Suppressor macrophage (primary cell): ENCODE measurements around the gene SPDL1.

Experiments used
- DNase-seq, 4 experiments: peaks; one replicate each; pipeline ENCODE4 v3.0.0-alpha.2; 2020 to 2022

Gene SPDL1

GRCh38 chr5:169631360-169631759, 47.8 kb downstream of the SPDL1 start:
- no peak for DNase-seq

GRCh38 chr5:169632946-169633345, 49.4 kb downstream of the SPDL1 start:
- no peak for DNase-seq

DNA sequence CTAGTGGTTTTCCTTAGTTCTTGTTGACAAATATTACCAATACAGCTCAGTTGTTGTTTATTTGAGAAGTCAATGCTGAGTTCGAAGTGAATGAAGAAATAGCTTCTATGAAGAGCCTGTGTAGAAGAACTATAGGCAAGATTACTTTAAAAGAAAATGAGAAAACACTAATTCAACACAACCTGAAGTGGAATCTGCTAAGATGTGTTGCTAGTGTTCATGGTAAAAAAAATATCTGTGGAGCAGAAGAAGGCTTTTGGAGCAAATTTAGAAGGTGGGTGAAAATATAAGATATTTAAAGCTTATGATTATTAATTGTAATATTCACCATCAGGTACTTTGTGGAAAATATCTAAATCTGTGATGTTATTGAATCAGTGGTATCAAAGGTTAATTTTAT, 51.0 kb downstream of the SPDL1 start:
- no peak for DNase-seq

DNA sequence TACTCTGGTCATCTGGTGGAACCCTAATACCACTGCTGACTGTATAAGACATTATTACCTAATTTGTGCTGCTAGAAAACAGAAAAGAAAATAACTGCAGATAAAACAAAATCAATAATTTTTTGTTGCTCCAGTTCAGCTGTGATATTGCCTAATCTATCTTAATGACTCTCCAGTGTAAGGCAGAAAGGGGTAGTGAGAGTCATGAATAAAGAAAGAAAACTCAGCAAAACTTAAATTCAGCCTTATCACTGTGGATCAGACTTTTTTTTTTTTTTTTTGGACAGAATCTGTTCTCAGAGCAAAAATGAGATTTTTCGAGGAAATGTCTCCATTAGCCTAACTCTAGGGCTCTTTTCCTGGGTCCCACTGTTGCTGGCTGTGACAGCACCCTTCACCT, 52.4 kb downstream of the SPDL1 start:
- DNase-seq: peak in 3 of 4 experiments; percentile 24 to 76 (median 75)

DNA sequence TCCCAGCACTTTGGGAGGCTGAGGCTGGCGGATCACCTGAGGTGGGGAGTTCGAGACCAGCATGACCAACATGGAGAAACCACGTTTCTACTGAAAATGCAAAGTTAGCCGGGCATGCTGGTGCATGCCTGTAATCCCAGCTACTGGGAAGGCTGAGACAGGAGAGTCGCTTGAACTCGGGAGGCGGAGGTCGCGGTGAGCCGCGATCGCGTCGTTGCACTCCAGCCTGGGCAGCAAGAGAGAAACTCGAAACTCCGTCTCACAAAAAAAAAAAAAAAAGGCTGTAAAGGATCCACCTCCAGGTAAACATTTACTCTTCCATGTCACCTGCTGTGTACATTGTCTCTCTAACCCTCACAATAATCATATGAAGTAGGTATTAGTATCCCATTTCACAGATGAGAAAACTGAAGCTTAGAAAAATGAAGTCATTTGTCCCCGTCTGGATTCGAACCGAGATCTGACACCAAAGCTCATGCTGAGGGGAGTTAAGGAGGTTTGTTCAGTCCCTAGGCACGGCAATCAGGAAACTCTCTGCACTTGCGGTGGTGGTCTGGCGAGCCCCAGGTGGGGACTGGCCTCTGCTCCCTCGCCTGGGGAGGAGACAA, 53.0 kb downstream of the SPDL1 start:
- DNase-seq: peak in 1 of 4 experiments; percentile 19

DNA sequence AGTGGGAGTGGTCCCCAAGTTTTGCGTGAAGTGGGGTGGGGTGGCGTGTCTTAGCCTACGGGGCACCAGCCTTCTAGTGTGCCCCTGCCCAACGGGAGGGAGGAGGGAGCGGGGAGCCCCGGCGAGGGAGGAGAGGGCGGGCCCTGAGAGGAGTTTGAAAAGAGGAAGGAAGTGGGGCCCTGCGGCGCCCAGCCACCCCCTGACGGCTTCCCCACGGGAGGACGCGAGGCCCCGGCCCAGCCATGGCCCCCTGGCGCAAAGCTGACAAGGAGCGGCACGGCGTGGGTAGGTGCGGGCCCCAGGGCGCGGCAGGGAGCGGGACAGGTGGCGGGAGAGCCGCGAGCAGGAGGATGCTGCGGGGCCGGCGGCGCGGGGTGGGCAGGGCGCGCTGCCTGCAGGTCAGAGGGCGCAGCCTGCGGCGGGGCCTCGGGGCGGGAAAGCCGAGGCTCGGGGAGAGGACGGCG, 53.5 kb downstream of the SPDL1 start, which contains the start of gene DOCK2:
TSS of gene DOCK2 (plus strand) at position 191 of the 464 bp plus-strand sequence. CDS start at position 243, 52 bp downstream.
- DNase-seq: peak; percentile 79 to 92 (median 88)

DNA sequence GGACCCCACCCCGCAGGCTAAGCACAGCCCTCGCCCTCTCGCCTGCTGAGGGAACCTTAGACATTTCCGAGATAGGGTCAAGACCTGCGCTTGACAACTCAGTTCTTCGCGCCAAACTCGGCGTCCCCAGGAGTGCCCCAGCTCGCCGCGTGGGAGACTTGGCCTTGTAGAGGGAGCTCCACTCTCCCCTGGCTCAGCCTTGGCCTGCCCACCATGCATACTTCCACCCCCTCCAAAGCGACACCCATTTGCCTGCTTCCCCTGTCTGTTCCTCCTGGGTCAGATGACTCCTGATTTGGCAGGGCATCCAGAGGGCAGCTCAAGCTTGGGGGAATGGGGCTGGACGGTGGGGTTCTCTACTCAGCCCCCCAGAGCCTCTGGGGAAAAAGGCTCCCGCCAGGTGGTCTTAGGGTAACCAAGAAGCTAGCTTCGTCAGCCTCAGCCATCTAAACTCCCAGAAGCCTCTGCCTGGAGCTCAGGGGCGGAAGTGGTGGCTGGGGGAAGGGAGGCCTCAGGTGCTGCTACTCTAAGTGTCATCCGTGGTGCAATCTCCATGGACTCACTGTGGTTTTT, 54.1 kb downstream of the SPDL1 start:
- DNase-seq: peak; percentile 53 to 74 (median 69)

- DNase-seq: peak in 2 of 4 experiments; percentile 27 to 47
Measured at GRCh38 chr5:169641253-169641652, 57.7 kb downstream of the SPDL1 start.

GRCh38 chr5:169646856-169647255, 63.3 kb downstream of the SPDL1 start:
- no peak for DNase-seq

DNA sequence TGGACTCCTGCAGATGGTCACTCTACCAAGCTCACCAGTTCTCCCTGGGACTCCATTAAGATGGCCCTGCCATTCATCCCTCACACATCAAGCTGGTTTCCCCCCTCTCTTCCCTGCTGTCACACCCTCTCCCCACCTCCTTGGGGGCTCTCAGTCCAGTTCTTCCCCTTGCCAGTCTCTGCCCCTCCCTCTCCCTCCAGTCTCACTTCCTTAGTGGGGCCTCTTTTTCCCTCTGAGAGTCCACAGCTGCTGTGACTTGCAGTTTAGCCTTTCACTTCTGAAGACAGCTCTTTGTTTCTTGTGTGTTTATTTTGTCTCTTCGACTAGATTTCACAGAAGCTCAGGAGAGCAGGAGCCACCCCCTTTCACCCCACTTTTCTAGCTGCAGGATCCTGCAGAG, 64.0 kb downstream of the SPDL1 start:
- peak; percentile 46 to 75 (median 58) for DNase-seq

GRCh38 chr5:169648725-169649310, 65.2 kb downstream of the SPDL1 start:
- peak; percentile 54 to 76 (median 68) for DNase-seq

- peak in 1 of 4 experiments; percentile 63 for DNase-seq
Measured at GRCh38 chr5:169649486-169649885, 65.9 kb downstream of the SPDL1 start.

GRCh38 chr5:169650701-169651331, 67.2 kb downstream of the SPDL1 start:
- peak; percentile 53 to 79 (median 71) for DNase-seq

DNA sequence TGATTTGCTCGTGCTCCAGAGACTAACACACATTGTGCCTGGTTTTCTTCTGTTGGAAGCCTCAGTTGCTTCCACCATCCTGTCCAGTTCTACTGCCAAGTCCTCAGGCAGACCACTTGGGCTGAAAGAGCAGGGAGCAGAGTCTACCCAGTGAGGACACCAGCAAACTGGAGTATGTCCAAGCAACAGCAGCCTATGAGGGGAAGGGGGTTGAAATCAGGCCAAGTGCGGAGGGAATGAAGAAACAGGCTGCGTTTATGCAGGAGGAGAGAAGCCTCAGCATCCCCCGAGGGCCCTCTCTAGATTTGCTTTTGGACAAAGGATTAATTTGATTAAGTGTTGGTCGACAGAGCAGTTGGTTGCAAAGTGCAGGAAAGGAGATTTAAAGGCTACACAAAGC, 68.0 kb downstream of the SPDL1 start:
- DNase-seq: no peak

DNA sequence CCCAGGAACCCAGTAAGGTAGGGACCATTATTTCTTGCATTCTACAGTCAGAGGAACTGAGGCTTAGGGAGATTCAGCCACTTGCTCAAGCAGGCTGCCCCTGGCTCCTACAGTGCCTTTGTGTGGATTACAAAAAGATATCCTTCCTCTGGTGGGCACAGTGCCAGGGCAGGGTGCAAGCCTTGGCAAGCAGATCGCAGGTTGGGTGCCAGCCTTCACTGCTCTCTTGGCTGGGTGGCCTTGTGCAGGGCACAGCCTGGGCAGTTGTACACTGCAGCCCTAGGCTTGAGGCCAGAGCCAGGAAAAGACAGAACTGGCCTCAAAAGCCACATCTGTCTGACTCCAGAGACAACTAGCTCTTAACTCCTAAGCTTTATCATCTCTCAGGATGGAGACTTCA, 68.5 kb downstream of the SPDL1 start:
- DNase-seq: no peak

- DNase-seq: peak in 3 of 4 experiments; percentile 23 to 29 (median 26)
Measured at GRCh38 chr5:169653091-169653490, 69.5 kb downstream of the SPDL1 start.
